GM12878 (cell line): ENCODE results near the gene EIF6. TPM values are rescaled to one million over a fixed set of nuclear protein-coding genes. Genes with fewer than 3 reads are reported as not detected.

ENCODE experiments used
- ATAC-seq: fragments of 200-7000 bp; cut with Tn5 transposase; 3 replicates; pipeline ENCODE4 v1.9.1; 2020; ENCODE audit warnings: mild to moderate bottlenecking, moderate library complexity
- BruUV-seq: library from RNA; stranded (reverse); fragments of 400-500 nt; replicated peaks from 2 replicates; lab custom pipeline; 2021; lab: Mats Ljungman, UMichigan
- CTCF ChIA-PET: fragments of 300-600 bp; sonication (Branson Sonifier 250); formaldehyde crosslinking; extraction: SDS; loops from one replicate; lab custom pipeline; 2021; ENCODE audit warnings: inconsistent platforms; lab: Yijun Ruan, JAX
- POLR2A ChIA-PET: fragments of 350-600 bp; formaldehyde crosslinking; extraction: SDS; loops from one replicate; lab custom pipeline; 2021; ENCODE audit warnings: inconsistent platforms; lab: Charles Lee
- RAD21 ChIA-PET: fragments of 300-600 bp; sonication (Branson Sonifier 250); formaldehyde crosslinking; loops from one replicate; lab custom pipeline; 2023; ENCODE audit warnings: antibody characterized with exemption; ENCODE audit not compliant: unreplicated experiment; lab: Charles Lee
- SMC1A ChIA-PET: fragments of 300-600 bp; sonication (Branson Sonifier 250); formaldehyde crosslinking; loops from one replicate; lab custom pipeline; 2023; ENCODE audit not compliant: unreplicated experiment, uncharacterized antibody; lab: Charles Lee
- DNase-seq: peaks from one replicate; pipeline ENCODE4 v3.0.0-alpha.2; 2011; ENCODE audit warnings: low read depth, low spot score
- FAIRE-seq: peaks from 3 replicates; lab custom pipeline; 2011; peaks lifted over from hg19 to GRCh38; lab: Jason Lieb, UNC
- H2AFZ ChIP-seq: 2 replicates; pipeline ENCODE4 v1.6.0; 2011; ENCODE audit warnings: low read depth, low read length, control low read depth; ENCODE audit not compliant: control insufficient read depth
- H3K27ac ChIP-seq: 2 replicates; pipeline ENCODE4 v1.5.1; 2011; ENCODE audit warnings: control low read depth; ENCODE audit not compliant: control insufficient read depth, insufficient read depth
- H3K27me3 ChIP-seq, 2 experiments: replicated peaks in 1 of 2; 2 replicates each; pipeline versions ENCODE4 v1.6.0 to v1.6.1; 2011; ENCODE audit warnings: low read length in 1 of 2; ENCODE audit not compliant: control insufficient read depth in 2 of 2, insufficient read depth in 2 of 2
- H3K36me3 ChIP-seq, 2 experiments: 2 replicates each; pipeline ENCODE4 v1.5.1; 2011; ENCODE audit warnings: low read length in 1 of 2; ENCODE audit not compliant: control insufficient read depth in 2 of 2, insufficient read depth in 2 of 2
- H3K4me1 ChIP-seq: 2 replicates; pipeline ENCODE4 v1.6.1; 2011; ENCODE audit warnings: mild to moderate bottlenecking, low read length, moderate library complexity, mixed read lengths; ENCODE audit not compliant: control insufficient read depth, insufficient read depth
- H3K4me2 ChIP-seq: 2 replicates; pipeline ENCODE4 v1.6.0; 2011; ENCODE audit warnings: control low read depth; ENCODE audit not compliant: control insufficient read depth, insufficient read depth
- H3K4me3 ChIP-seq: fragments of 200-600 bp; sonication (generic); 2 replicates; pipeline ENCODE4 v1.5.1; 2016
- H3K79me2 ChIP-seq: 2 replicates; pipeline ENCODE4 v1.6.0; 2011; ENCODE audit warnings: low read length; ENCODE audit not compliant: control insufficient read depth, insufficient read depth
- H3K9ac ChIP-seq: 2 replicates; pipeline ENCODE4 v1.8.0; 2011; ENCODE audit warnings: low read length, control low read depth, mixed read lengths; ENCODE audit not compliant: control insufficient read depth, insufficient read depth
- H3K9me3 ChIP-seq: replicated peaks from 3 replicates; pipeline ENCODE4 v1.5.1; 2011; ENCODE audit warnings: mild to moderate bottlenecking, low read length; ENCODE audit not compliant: control insufficient read depth, insufficient read depth
- H4K20me1 ChIP-seq: 2 replicates; pipeline ENCODE4 v1.6.0; 2011; ENCODE audit not compliant: control insufficient read depth, insufficient read depth
- ATF7 ChIP-seq: fragments of 450-650 bp; IDR thresholded peaks from 2 replicates; pipeline ENCODE4 v1.6.1; 2016; ENCODE audit warnings: low read depth, mild to moderate bottlenecking
- DPF2 ChIP-seq: fragments of 450-650 bp; IDR thresholded peaks from 2 replicates; pipeline ENCODE4 v1.6.1; 2017; ENCODE audit warnings: mild to moderate bottlenecking
- EZH2 ChIP-seq: IDR thresholded peaks from 2 replicates; pipeline ENCODE4 v1.6.1; 2012; ENCODE audit warnings: low read depth, mild to moderate bottlenecking, control low read depth, inconsistent platforms, low read length, borderline replicate concordance; ENCODE audit not compliant: control insufficient read depth
- HDAC2 ChIP-seq: fragments of 200-600 bp; sonication (generic); IDR thresholded peaks from 2 replicates; pipeline ENCODE4 v1.6.1; 2017
- IKZF2 ChIP-seq, 2 experiments: fragments of 450-650 bp; IDR thresholded peaks; 2 replicates each; pipeline ENCODE4 v1.6.1; 2017; ENCODE audit warnings: mild to moderate bottlenecking in 2 of 2, moderate library complexity in 2 of 2
- PAX5 ChIP-seq: IDR thresholded peaks from 2 replicates; pipeline ENCODE4 v1.6.1; 2011; ENCODE audit warnings: low read depth, low read length, borderline replicate concordance
- PML ChIP-seq: IDR thresholded peaks from 2 replicates; pipeline ENCODE4 v1.6.1; 2012; ENCODE audit warnings: low read length, inconsistent platforms
- SREBF1 ChIP-seq: IDR thresholded peaks from 2 replicates; pipeline ENCODE4 v1.6.1; 2012; ENCODE audit warnings: mild to moderate bottlenecking, low read length
- SREBF2 ChIP-seq: IDR thresholded peaks from 2 replicates; pipeline ENCODE4 v1.6.1; 2012; ENCODE audit warnings: mild to moderate bottlenecking, low read length
- ZNF24 ChIP-seq: fragments of 450-650 bp; IDR thresholded peaks from 2 replicates; pipeline ENCODE4 v1.6.1; 2017; ENCODE audit warnings: antibody characterized with exemption, mild to moderate bottlenecking
- WGBS: methylation state at CpG from one replicate; pipeline ENCODE4 v1.1.6; 2016; ENCODE audit warnings: low lambda C conversion rate; ENCODE audit not compliant: insufficient replicate concordance, insufficient coverage; ENCODE audit errors: missing lambda C conversion rate; 5-methylcytosine and 5-hydroxymethylcytosine counted together
- in situ Hi-C: fragments of 300-500 bp; cut with MboI; formaldehyde crosslinking; loops from 9 replicates; pipeline ENCODE4 v1.14.3; 2018; ENCODE audit warnings: mixed read lengths
- intact Hi-C: fragments of 100-400 bp; cut with micrococcal nuclease; formaldehyde crosslinking; loops from one replicate; pipeline ENCODE4 v1.14.2; 2022; ENCODE audit not compliant: unreplicated experiment
- polyA plus RNA-seq, 11 experiments: library from polyadenylated mRNA; depleted of rRNA in 4 of 11; unstranded in 6 of 11; stranded (reverse) in 5 of 11; fragments of >200 nt; fragmentation: Nextera tagmentation in 4 of 11; fragmentation: Illumina TruSeq in 1 of 11; extraction: Ambion mirVana in 4 of 11; extraction: Trizol in 1 of 11; gene quantifications; 1 replicate in 1 of 11; 2 replicates in 10 of 11; pipeline versions ENCODE4 v1.2.1 to v1.2.3, GENCODE V29; 2011 to 2016; ENCODE audit warnings: inconsistent platforms in 2 of 11, missing spikeins in 2 of 11, low read depth in 1 of 11
- total RNA-seq, 4 experiments: library from RNA; depleted of rRNA in 3 of 4; stranded (reverse); fragments of >200 nt in 3 of 4; fragmentation: Illumina TruSeq in 1 of 4; extraction: Trizol in 1 of 4; gene quantifications; 2 replicates each; pipeline versions ENCODE4 v1.2.1 to v1.2.3, GENCODE V29; 2013 to 2021
- TF ChIP-seq, protein P1 (sequence below): fragments of 150-350 bp; IDR thresholded peaks from 2 replicates; pipeline ENCODE4 v1.6.1; 2016; ENCODE audit warnings: low read depth, low read length

EIF6 gene
- total and polyA plus RNA-seq, 10 of the 15 experiments (the other 5 are each of a cell fraction or from before 2014, with no cell fraction given), result 127 to 607 (median 197) TPM

DNA sequence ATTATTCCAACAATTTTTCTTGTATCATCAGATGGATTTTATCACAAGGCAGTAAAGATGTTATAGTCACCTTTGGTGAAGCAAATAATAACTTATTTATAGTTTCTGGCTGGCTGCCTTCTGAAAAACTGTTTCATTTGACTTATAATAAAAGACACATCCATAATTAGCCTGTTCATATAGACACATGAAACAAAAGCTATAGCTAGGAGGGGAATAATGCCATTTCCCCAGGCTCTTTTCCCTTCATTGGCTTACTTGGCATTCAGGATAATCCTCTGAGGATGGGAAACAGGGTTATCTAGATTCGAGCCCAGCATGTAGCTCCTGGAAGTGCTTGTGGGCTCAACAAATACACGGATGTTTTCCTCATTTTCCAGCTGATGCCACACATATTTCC is 40.6 kb downstream of the EIF6 start:
- DNase-seq (no peak), FAIRE-seq (no peak), ATAC-seq (no peak)
- Histone ChIP-seq H3K27me3 (no peaks in the 10 kb centered on the region), H3K36me3 (no peaks in the 10 kb centered on the region), H3K4me1 (no peaks in the 10 kb centered on the region), H3K79me2 (no peaks in the 10 kb centered on the region), H3K4me2 (no peak overlapping the region), H3K4me3 (no peak overlapping the region), H3K9ac (no peak overlapping the region), H2AFZ (no peak overlapping the region), H3K9me3 (no peaks in the 10 kb centered on the region), H3K27ac (no peak overlapping the region), H4K20me1 (no peaks in the 10 kb centered on the region)
- no peak for TF ChIP-seq PML
- TF ChIP-seq HDAC2, result no peak
- no peak for TF ChIP-seq ZNF24
- TF ChIP-seq IKZF2 (IDR thresholded peaks at IDR 0.05), result no peak
- TF ChIP-seq EZH2, result no peak
- no peak for TF ChIP-seq SREBF1
- WGBS, result 3% methylated on average over 2 of the region's 2 CpGs
- BruUV-seq, result no TSS peak
- ChIA-PET CTCF (interaction anchor here (1.4 kb wide), 1 partner anchor 99 kb away, joined by 7 read pairs; no protein-coding TSS in a partner anchor), POLR2A (no interaction called here), SMC1A (interaction anchor here (1.0 kb wide), 2 partner anchors 16 to 149 kb away, joined by 3 read pairs; no protein-coding TSS in a partner anchor), RAD21 (interaction anchor here (1.0 kb wide), 1 partner anchor 99 kb away, joined by 3 read pairs; no protein-coding TSS in a partner anchor)
- in situ Hi-C loops, result no loop called here
- intact Hi-C loops, result no loop called here

DNA sequence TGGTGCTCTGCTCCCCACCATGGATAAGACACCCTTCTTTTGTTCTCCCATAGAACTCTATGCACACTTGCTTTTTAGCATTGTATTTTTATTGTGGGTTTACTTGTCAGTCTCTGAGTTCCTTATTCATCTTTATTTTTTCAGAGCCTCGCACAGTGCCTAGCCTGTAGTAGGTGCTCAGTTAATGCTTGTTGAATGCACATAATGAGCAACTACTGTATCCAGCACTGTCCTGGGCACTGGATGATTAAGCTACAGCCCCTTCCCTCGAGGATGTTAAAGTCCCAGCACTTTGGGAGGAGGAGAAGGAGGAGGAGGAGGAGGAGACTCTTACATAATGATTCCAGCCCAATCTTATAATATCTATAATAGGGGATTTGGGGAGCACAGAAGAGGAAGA is 41.3 kb downstream of the EIF6 start:
- Histone ChIP-seq H3K4me1 (no peaks in the 10 kb centered on the region), H3K79me2 (no peaks in the 10 kb centered on the region), H3K4me2 (no peak overlapping the region), H4K20me1 (no peaks in the 10 kb centered on the region), H3K36me3 (no peaks in the 10 kb centered on the region), H3K27me3 (no peaks in the 10 kb centered on the region), H3K4me3 (no peak overlapping the region), H3K9ac (no peak overlapping the region), H3K9me3 (no peaks in the 10 kb centered on the region), H2AFZ (no peak overlapping the region)
- no peak for FAIRE-seq
- ChIA-PET CTCF (interaction anchor here (1.4 to 1.9 kb wide), 2 partner anchors 98 kb away, joined by 5 to 7 read pairs; no protein-coding TSS in a partner anchor), POLR2A (no interaction called here), RAD21 (interaction anchor here (1.0 kb wide), 1 partner anchor 98 kb away, joined by 3 read pairs; no protein-coding TSS in a partner anchor), SMC1A (interaction anchor here (1.0 kb wide), 1 partner anchor 149 kb away, joined by 3 read pairs; no protein-coding TSS in a partner anchor)
- DNase-seq, result no peak
- ATAC-seq, result no peak
- no TSS peak for BruUV-seq
- 18% methylated on average over 2 of the region's 2 CpGs for WGBS
- intact Hi-C loops, result no loop called here
- in situ Hi-C loops, result no loop called here
- no peak for TF ChIP-seq PAX5
- TF ChIP-seq ATF7, result no peak
- TF ChIP-seq, protein P1, sequence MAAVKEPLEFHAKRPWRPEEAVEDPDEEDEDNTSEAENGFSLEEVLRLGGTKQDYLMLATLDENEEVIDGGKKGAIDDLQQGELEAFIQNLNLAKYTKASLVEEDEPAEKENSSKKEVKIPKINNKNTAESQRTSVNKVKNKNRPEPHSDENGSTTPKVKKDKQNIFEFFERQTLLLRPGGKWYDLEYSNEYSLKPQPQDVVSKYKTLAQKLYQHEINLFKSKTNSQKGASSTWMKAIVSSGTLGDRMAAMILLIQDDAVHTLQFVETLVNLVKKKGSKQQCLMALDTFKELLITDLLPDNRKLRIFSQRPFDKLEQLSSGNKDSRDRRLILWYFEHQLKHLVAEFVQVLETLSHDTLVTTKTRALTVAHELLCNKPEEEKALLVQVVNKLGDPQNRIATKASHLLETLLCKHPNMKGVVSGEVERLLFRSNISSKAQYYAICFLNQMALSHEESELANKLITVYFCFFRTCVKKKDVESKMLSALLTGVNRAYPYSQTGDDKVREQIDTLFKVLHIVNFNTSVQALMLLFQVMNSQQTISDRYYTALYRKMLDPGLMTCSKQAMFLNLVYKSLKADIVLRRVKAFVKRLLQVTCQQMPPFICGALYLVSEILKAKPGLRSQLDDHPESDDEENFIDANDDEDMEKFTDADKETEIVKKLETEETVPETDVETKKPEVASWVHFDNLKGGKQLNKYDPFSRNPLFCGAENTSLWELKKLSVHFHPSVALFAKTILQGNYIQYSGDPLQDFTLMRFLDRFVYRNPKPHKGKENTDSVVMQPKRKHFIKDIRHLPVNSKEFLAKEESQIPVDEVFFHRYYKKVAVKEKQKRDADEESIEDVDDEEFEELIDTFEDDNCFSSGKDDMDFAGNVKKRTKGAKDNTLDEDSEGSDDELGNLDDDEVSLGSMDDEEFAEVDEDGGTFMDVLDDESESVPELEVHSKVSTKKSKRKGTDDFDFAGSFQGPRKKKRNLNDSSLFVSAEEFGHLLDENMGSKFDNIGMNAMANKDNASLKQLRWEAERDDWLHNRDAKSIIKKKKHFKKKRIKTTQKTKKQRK, result no peak
- no peak for TF ChIP-seq SREBF2
- TF ChIP-seq DPF2, result no peak
- TF ChIP-seq HDAC2, result no peak
- TF ChIP-seq, all 136 proteins: peak for 0
- H3K27ac ChIP-seq, result no peak overlapping the region
